Psoas muscle (tissue), 8 donors: ENCODE measurements around the gene ALB. TPM values are rescaled to one million over a fixed set of nuclear protein-coding genes. Genes with fewer than 3 reads are reported as not detected.

Experiments used
- ATAC-seq, 4 donors: fragments of 200-7000 bp; cut with Tn5 transposase; one replicate each; pipeline ENCODE4 v1.9.1; 2020; ENCODE audit warnings: moderate library complexity in 3 of 4, mild to moderate bottlenecking in 2 of 4
- DNase-seq, 2 donors: peaks; one replicate each; pipeline ENCODE4 v3.0.0-alpha.2; 2020
- H3K27ac ChIP-seq: fragments of 200-600 bp; one replicate; pipeline ENCODE4 v1.8.0; 2022
- H3K27me3 ChIP-seq, 3 donors: fragments of 200-600 bp in 1 of 3; one replicate each; pipeline versions ENCODE4 v1.6.1 to v1.8.0; 2013 to 2022; ENCODE audit warnings: low read length in 2 of 3, mild to moderate bottlenecking in 2 of 3, moderate library complexity in 1 of 3; ENCODE audit not compliant: insufficient read depth in 3 of 3
- H3K36me3 ChIP-seq, 2 donors: fragments of 200-600 bp in 1 of 2; one replicate each; pipeline versions ENCODE4 v1.6.1 to v1.8.0; 2013 to 2022; ENCODE audit warnings: low read depth in 1 of 2, mild to moderate bottlenecking in 1 of 2, moderate library complexity in 1 of 2; ENCODE audit not compliant: insufficient read depth in 1 of 2
- H3K4me1 ChIP-seq: fragments of 200-600 bp; one replicate; pipeline ENCODE4 v1.8.0; 2022
- H3K4me3 ChIP-seq: fragments of 200-600 bp; one replicate; pipeline ENCODE4 v1.8.0; 2022; ENCODE audit warnings: mild to moderate bottlenecking
- H3K9me3 ChIP-seq: fragments of 200-600 bp; one replicate; pipeline ENCODE4 v1.8.0; 2022
- WGBS, 3 donors: extraction: QIAGEN DNeasy Blood & Tissue Kit; methylation state at CpG; one replicate each; pipeline versions ENCODE4 v1.1.6 to v1.1.7; 2013; 5-methylcytosine and 5-hydroxymethylcytosine counted together
- intact Hi-C, 2 donors: fragments of 100-400 bp; cut with DNase I; formaldehyde crosslinking; loops; one replicate each; pipeline versions ENCODE4 v1.11.0 to v1.14.2; 2022
- polyA plus RNA-seq, 3 donors: library from polyadenylated mRNA; stranded (reverse); fragments of 200-250 nt; gene quantifications; one replicate each; pipeline ENCODE4 v1.2.3, GENCODE V29; 2013
- total RNA-seq, 4 donors: library from RNA; stranded (reverse); fragmentation: NEBNext Ultra II Directional in 2 of 4; extraction: Animal tissue kit (Norgen Biotek cat#: 25700) in 2 of 4; gene quantifications; one replicate each; pipeline versions ENCODE4 v1.2.1 to v1.2.4, GENCODE V29; 2021 to 2023
- TF ChIP-seq, protein P1 (sequence below): fragments of 200-600 bp; IDR thresholded peaks from one replicate; pipeline ENCODE4 v1.8.0; 2022; ENCODE audit warnings: antibody characterized with exemption
- donor health status: healthy with polysubstance abuse.
- donor health status: DM: no; HTN: no; CAD: no; lungs with moderate emphysema.
- donor health status: Bipolar disorder and iron deficiency.
- donor health status: healthy.
- donor health status: DM: yes; HTN: yes; CAD: no.
- donor health status: DM: no; HTN: no; CAD: no.
- donor health status: DM: no; HTN: no; CAD: no.
- donor health status: DM: yes; HTN: yes; CAD: no.

Gene ALB
- total and polyA plus RNA-seq, 7 donors: 5.4 to 5.9 TPM; not detected in 5

DNA sequence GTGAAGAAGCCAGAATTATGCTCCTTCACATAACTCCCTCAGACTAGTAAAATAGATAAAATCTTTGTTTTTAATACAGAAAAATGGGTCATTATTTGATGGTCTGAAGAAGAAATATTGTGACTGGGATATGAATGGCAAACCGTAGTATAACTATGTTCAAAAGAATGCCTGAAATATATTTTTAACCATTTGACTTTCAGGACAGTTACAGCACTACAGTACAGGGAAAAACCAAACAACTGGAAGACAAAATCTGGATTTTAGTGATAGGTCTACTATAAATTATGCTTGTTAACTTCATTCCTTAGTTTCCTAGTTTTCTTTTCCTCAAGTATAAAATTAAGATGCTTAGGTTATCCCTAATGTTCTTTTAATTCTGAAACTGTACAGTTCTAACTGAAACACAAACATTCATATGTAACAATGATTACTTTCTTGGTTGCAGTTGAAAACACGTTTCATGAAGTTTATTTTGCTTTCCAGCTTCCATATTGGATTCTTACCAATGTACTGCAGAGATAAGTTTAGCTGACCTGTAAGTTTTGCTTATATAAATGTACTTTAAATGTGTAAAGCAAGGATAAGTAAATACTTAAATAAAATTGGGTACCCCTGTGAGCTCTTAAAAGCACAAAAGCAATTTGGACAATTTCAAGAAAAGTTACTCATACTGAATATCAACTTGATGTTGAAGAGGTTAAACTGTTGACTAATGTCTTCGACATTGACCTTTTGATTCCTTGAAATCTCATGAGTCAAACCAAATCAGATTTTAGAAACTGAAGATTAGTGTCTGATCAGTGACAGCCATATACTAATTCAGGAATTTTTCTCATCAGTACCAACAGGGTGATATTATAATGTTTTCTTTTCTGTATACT lies 32.8 kb downstream of the ALB start:
- DNase-seq (no peak), ATAC-seq (no peak)
- H3K36me3 ChIP-seq: no peaks in the 10 kb centered on the region
- H3K4me3 ChIP-seq: no peak overlapping the region
- intact Hi-C loops: no loop called here
- 63 to 69% (median 67%) methylated on average over 3 of the region's 3 CpGs for WGBS, 3 donors
- H3K27ac ChIP-seq: no peak overlapping the region
- H3K27me3 ChIP-seq: no peaks in the 10 kb centered on the region
- no peaks in the 10 kb centered on the region for H3K4me1 ChIP-seq
- no peaks in the 10 kb centered on the region for H3K9me3 ChIP-seq
- TF ChIP-seq, protein P1, sequence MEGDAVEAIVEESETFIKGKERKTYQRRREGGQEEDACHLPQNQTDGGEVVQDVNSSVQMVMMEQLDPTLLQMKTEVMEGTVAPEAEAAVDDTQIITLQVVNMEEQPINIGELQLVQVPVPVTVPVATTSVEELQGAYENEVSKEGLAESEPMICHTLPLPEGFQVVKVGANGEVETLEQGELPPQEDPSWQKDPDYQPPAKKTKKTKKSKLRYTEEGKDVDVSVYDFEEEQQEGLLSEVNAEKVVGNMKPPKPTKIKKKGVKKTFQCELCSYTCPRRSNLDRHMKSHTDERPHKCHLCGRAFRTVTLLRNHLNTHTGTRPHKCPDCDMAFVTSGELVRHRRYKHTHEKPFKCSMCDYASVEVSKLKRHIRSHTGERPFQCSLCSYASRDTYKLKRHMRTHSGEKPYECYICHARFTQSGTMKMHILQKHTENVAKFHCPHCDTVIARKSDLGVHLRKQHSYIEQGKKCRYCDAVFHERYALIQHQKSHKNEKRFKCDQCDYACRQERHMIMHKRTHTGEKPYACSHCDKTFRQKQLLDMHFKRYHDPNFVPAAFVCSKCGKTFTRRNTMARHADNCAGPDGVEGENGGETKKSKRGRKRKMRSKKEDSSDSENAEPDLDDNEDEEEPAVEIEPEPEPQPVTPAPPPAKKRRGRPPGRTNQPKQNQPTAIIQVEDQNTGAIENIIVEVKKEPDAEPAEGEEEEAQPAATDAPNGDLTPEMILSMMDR: no peak

DNA sequence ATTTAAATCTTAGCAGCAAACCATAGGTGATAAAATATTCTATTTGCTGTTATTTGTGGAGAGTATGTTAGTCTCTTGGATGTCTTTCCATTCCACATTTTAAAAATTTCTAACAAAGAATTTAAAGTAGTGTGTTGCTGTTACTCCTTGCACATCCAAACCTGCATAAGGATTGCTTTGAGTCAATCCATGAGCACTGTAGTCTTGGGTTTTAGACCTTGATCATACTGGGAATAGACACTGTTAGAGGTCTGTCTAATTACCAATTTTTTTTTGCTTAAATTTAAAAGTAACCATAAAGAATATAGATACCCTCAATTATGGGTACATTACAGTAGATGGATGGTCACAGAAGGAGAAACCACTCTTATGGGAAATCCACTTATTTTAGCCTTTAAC lies 33.5 kb downstream of the ALB start:
- Histone ChIP-seq H3K4me1 (no peaks in the 10 kb centered on the region), H3K27ac (no peak overlapping the region)
- intact Hi-C loops: no loop called here

DNA sequence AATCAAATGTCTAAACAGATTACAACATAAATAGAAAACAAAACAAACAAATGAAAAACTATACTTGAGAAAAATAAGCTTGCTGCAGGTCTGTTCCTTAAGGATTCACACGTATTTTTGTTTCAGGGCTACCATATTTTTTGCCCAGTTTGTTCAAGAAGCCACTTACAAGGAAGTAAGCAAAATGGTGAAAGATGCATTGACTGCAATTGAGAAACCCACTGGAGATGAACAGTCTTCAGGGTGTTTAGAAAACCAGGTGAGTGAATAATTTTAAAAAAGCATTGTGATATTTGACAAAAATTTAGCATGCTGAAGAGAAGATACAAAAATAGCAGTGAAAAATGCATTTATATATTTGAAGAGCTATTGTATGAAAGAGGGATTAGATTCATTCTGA lies 34.0 kb downstream of the ALB start:
- TF ChIP-seq, protein P1: no peak
- DNase-seq: no peak
- Histone ChIP-seq H3K36me3 (no peaks in the 10 kb centered on the region), H3K9me3 (no peaks in the 10 kb centered on the region), H3K27ac (no peak overlapping the region), H3K4me3 (no peak overlapping the region), H3K4me1 (no peaks in the 10 kb centered on the region), H3K27me3 (no peaks in the 10 kb centered on the region)
- 59 to 69% (median 62%) methylated on average over 1 of the region's 1 CpG for WGBS, 3 donors
- no peak for ATAC-seq
- intact Hi-C loops: no loop called here

More for the DNA sequence above, 33.5 kb downstream of the ALB start:
- Histone ChIP-seq H3K27me3 (no peaks in the 10 kb centered on the region), H3K4me3 (no peak overlapping the region), H3K36me3 (no peaks in the 10 kb centered on the region), H3K9me3 (no peaks in the 10 kb centered on the region)
- TF ChIP-seq, protein P1: no peak
- DNase-seq: no peak
- ATAC-seq: no peak

DNA sequence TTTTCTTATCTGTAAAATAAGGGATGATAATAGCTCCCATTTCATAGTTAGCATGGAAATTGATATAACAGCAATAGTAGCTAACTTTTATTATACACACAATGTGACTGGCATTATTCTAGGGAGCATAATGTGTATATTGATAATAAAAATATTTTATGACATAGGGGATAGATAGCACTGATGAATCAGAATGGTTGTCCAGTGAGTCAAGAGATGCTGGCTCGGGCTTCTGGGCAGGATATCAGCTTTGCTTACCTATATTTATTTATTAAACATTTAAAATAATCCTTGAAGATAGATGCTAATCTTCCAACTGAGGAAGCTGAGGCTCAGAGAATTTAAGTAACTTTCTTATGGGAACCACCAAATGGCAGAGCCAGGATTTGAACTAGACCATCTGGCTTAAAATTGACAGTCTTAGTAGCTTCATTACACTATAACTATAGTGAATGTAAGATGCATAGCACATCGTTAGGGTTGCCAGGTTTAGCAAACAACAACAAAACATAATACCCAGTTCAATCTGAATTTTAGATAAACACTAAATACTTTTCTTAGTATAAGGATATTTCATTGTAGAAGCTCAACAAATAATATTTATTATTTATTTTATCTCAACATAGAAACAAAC lies 34.6 kb downstream of the ALB start:
- TF ChIP-seq, protein P1: no peak
- intact Hi-C loops: no loop called here
- H3K4me3 ChIP-seq: no peak overlapping the region
- 59 to 85% (median 69%) methylated on average over 2 of the region's 2 CpGs for WGBS, 3 donors
- no peaks in the 10 kb centered on the region for H3K27me3 ChIP-seq
- H3K9me3 ChIP-seq: no peaks in the 10 kb centered on the region
- no peaks in the 10 kb centered on the region for H3K4me1 ChIP-seq
- H3K27ac ChIP-seq: no peak overlapping the region
- H3K36me3 ChIP-seq: no peaks in the 10 kb centered on the region
- no peak for DNase-seq
- no peak for ATAC-seq
